ENCODE measurements around the gene PCAT6. TPM values are rescaled to one million over a fixed set of nuclear protein-coding genes. Genes with fewer than 3 reads are reported as not detected.

The PCAT6 gene
- total and polyA plus RNA-seq, 2 donors from 2014 or later, result 2.0 to 5.8 TPM

GRCh38 chr1:202836623-202837403, 26.1 kb downstream of the PCAT6 start:
- H3K9me3 ChIP-seq (ENCODE audit: control insufficient read depth in 2 of 3, insufficient read depth in 1 of 3, low read length in 3 of 3), result no peaks in the 10 kb centered on the region
- H3K36me3 ChIP-seq (ENCODE audit: control insufficient read depth in 2 of 3, insufficient read depth in 3 of 3, low read length in 3 of 3), result no peaks in the 10 kb centered on the region
- TF ChIP-seq, protein P1, sequence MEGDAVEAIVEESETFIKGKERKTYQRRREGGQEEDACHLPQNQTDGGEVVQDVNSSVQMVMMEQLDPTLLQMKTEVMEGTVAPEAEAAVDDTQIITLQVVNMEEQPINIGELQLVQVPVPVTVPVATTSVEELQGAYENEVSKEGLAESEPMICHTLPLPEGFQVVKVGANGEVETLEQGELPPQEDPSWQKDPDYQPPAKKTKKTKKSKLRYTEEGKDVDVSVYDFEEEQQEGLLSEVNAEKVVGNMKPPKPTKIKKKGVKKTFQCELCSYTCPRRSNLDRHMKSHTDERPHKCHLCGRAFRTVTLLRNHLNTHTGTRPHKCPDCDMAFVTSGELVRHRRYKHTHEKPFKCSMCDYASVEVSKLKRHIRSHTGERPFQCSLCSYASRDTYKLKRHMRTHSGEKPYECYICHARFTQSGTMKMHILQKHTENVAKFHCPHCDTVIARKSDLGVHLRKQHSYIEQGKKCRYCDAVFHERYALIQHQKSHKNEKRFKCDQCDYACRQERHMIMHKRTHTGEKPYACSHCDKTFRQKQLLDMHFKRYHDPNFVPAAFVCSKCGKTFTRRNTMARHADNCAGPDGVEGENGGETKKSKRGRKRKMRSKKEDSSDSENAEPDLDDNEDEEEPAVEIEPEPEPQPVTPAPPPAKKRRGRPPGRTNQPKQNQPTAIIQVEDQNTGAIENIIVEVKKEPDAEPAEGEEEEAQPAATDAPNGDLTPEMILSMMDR (IDR thresholded peaks at IDR 0.05; ENCODE audit: borderline replicate concordance, extremely low read depth, insufficient read depth), result no peak
- FAIRE-seq, result no peak
- H3K27ac ChIP-seq (ENCODE audit: low read depth in 2 of 2, low read length in 2 of 2), result no peak overlapping the region
- no peak for DNase-seq
- H3K27me3 ChIP-seq (ENCODE audit: control insufficient read depth, insufficient read depth, low read length), result no peaks in the 10 kb centered on the region
- intact Hi-C loops (cut with DNase I), result no loop called here
- H3K9ac ChIP-seq (ENCODE audit: low read length in 3 of 3), result no peak overlapping the region
- no peak overlapping the region for H3K4me3 ChIP-seq (ENCODE audit: low read length in 3 of 3)
- H3K4me1 ChIP-seq (ENCODE audit: control insufficient read depth in 2 of 3, insufficient read depth in 2 of 3, low read depth in 1 of 3, low read length in 3 of 3), result no peaks in the 10 kb centered on the region

DNA sequence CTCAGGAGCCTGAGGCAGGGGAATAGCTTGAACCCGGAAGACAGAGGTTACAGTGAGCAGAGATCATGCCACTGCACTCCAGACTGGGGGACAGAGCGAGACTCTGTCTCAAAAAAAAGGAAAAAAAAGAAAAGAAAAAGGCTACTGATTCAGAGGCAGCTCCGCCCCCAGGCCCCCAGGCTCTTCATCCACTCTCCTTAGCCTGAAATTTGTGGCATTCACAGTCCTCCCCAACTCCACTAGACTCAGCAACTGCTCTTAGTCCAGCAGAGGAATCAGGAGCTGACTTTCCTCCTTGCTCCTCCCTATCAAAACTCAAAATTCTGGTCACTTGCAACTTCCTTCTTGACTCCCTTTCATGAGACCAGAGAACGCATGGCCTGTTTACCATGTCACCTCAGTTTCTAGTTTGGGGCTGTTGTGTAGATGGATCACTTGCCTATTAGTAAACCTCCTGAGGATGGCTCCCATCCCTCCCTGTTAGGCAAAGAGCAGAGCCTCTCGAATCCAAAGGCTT, 27.1 kb downstream of the PCAT6 start:
- H3K27ac ChIP-seq (ENCODE audit: low read depth in 2 of 2, low read length in 2 of 2), result no peak overlapping the region
- H3K36me3 ChIP-seq (ENCODE audit: control insufficient read depth in 2 of 3, insufficient read depth in 3 of 3, low read length in 3 of 3), result no peaks in the 10 kb centered on the region
- H3K9ac ChIP-seq (ENCODE audit: low read length in 3 of 3), result no peak overlapping the region
- DNase-seq, result no peak
- H3K27me3 ChIP-seq (ENCODE audit: control insufficient read depth, insufficient read depth, low read length), result no peaks in the 10 kb centered on the region
- H3K4me3 ChIP-seq (ENCODE audit: low read length in 3 of 3), result no peak overlapping the region
- H3K9me3 ChIP-seq (ENCODE audit: control insufficient read depth in 2 of 3, insufficient read depth in 1 of 3, low read length in 3 of 3), result no peaks in the 10 kb centered on the region
- intact Hi-C loops (cut with DNase I), result no loop called here
- no peaks in the 10 kb centered on the region for H3K4me1 ChIP-seq (ENCODE audit: control insufficient read depth in 2 of 3, insufficient read depth in 2 of 3, low read depth in 1 of 3, low read length in 3 of 3)
- TF ChIP-seq, protein P1 (IDR thresholded peaks at IDR 0.05; ENCODE audit: borderline replicate concordance, extremely low read depth, insufficient read depth), result no peak
- FAIRE-seq, result no peak

DNA sequence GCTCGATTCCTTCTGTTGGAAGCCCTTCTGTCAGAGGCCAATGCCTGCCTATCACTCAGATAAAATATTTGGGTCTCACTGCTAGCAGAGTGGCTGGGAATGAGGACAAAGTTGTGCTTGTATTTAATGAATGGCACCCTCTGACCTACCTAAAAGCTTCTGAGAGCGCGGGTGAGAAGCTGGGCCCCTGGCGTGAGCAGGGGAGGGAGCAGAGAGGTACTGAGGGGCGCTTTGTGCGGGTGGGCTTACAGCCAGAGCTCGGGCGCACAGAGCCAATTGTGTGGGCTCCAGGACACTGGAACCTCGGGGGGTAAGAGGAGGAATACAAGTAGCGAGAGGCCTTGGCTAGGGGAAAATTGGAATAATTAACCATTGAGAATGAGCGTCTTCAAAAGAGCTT, 32.3 kb downstream of the PCAT6 start:
- FAIRE-seq, result no peak

More for the DNA sequence above, 32.3 kb downstream of the PCAT6 start:
- Histone ChIP-seq H3K27me3 (ENCODE audit: control insufficient read depth, insufficient read depth, low read length) (no peaks in the 10 kb centered on the region), H3K9me3 (ENCODE audit: control insufficient read depth in 2 of 3, insufficient read depth in 1 of 3, low read length in 3 of 3) (no peaks in the 10 kb centered on the region), H3K4me3 (ENCODE audit: low read length in 3 of 3) (no peak overlapping the region), H3K36me3 (ENCODE audit: control insufficient read depth in 2 of 3, insufficient read depth in 3 of 3, low read length in 3 of 3) (no peaks in the 10 kb centered on the region), H3K4me1 (ENCODE audit: control insufficient read depth in 2 of 3, insufficient read depth in 2 of 3, low read depth in 1 of 3, low read length in 3 of 3) (no peaks in the 10 kb centered on the region), H3K27ac (ENCODE audit: low read depth in 2 of 2, low read length in 2 of 2) (no peak overlapping the region), H3K9ac (ENCODE audit: low read length in 3 of 3) (no peak overlapping the region)
- intact Hi-C loops (cut with DNase I), result no loop called here
- TF ChIP-seq, protein P1 (IDR thresholded peaks at IDR 0.05; ENCODE audit: borderline replicate concordance, extremely low read depth, insufficient read depth), result no peak
- DNase-seq, result no peak
